ENCODE measurements around the gene GRIK3. TPM values are rescaled to one million over a fixed set of nuclear protein-coding genes. Genes with fewer than 3 reads are reported as not detected.

The GRIK3 gene
- total RNA-seq, 1 experiment from 2014 or later: 5.5 TPM

DNA sequence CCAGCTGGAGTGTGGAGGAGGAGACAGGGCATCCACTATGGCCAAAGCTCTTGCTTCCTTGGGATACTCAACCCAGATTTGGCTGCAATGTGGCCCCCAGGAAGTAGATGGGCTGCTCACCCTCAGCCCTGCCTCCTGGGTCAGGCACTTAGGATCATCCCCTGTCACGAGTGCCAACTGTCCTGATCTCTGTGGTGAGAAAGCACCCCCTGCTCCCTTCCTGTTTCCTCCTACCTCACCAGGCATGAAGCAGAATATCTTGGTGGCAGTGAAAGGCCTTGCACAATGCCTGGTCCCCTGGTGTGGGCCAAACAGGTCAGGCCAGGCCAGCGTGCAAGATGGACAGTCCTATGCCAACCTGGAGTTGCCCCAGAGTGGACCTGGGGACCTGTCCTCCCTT, 211.7 kb downstream of the GRIK3 start (continued):
- no peak for TF ChIP-seq NFYB (CRISPR knock-in tag; conservative IDR thresholded peaks at IDR 0.05; ENCODE audit: low read depth)
- no peak for TF ChIP-seq ZBTB21 (CRISPR knock-in tag; IDR thresholded peaks at IDR 0.05; ENCODE audit: borderline replicate concordance)
- TF ChIP-seq ATF1 (CRISPR knock-in tag; IDR thresholded peaks at IDR 0.05): no peak

DNA sequence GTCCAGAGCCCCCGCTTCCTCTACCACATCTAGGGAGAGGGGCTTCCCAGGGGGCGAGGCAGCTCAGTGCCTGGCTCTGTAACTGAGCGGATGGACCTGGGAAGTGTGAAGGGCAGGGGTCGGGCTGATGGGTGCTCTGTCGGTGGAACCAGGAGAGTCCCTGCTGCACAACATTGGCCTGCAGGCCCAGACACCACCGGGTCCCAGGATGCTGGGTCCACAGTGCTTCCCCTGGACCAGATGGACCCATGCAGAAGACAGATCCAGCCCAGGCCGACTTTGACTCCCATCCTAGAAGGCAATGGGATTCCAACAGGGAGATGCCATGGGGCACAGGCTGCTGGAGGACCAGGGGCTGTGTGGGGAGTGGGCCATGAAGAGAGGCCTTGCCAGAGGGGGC, 212.9 kb downstream of the GRIK3 start:
- DNase-seq (ENCODE audit: low spot score) (no peak), ATAC-seq (no peak)
- ChIA-PET POLR2A (no interaction called here), CTCF (no interaction called here)
- peaks cover 23% of the 10 kb centered on the region for H3K4me1 Mint-ChIP-seq
- peaks cover 4% of the 10 kb centered on the region; the same call in 1 of the 2 replicates for H3K27me3 Mint-ChIP-seq (ENCODE audit: low read depth)
- H3K36me3 Mint-ChIP-seq: no peaks in the 10 kb centered on the region
- H3K9me3 Mint-ChIP-seq: no peaks in the 10 kb centered on the region
- no peak overlapping the region for H3K4me3 Mint-ChIP-seq
- no peak overlapping the region for H3K27ac Mint-ChIP-seq
- no peak for TF ChIP-seq ETV6 (CRISPR knock-in tag; IDR thresholded peaks at IDR 0.05)
- TF ChIP-seq, protein P1, sequence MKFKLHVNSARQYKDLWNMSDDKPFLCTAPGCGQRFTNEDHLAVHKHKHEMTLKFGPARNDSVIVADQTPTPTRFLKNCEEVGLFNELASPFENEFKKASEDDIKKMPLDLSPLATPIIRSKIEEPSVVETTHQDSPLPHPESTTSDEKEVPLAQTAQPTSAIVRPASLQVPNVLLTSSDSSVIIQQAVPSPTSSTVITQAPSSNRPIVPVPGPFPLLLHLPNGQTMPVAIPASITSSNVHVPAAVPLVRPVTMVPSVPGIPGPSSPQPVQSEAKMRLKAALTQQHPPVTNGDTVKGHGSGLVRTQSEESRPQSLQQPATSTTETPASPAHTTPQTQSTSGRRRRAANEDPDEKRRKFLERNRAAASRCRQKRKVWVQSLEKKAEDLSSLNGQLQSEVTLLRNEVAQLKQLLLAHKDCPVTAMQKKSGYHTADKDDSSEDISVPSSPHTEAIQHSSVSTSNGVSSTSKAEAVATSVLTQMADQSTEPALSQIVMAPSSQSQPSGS (CRISPR knock-in tag; IDR thresholded peaks at IDR 0.05; ENCODE audit: borderline replicate concordance, low read depth): no peak
- TF ChIP-seq TCF7 (CRISPR knock-in tag; IDR thresholded peaks at IDR 0.05; ENCODE audit: low read depth): no peak
- TF ChIP-seq, protein P2, sequence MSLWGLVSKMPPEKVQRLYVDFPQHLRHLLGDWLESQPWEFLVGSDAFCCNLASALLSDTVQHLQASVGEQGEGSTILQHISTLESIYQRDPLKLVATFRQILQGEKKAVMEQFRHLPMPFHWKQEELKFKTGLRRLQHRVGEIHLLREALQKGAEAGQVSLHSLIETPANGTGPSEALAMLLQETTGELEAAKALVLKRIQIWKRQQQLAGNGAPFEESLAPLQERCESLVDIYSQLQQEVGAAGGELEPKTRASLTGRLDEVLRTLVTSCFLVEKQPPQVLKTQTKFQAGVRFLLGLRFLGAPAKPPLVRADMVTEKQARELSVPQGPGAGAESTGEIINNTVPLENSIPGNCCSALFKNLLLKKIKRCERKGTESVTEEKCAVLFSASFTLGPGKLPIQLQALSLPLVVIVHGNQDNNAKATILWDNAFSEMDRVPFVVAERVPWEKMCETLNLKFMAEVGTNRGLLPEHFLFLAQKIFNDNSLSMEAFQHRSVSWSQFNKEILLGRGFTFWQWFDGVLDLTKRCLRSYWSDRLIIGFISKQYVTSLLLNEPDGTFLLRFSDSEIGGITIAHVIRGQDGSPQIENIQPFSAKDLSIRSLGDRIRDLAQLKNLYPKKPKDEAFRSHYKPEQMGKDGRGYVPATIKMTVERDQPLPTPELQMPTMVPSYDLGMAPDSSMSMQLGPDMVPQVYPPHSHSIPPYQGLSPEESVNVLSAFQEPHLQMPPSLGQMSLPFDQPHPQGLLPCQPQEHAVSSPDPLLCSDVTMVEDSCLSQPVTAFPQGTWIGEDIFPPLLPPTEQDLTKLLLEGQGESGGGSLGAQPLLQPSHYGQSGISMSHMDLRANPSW (CRISPR knock-in tag; conservative IDR thresholded peaks at IDR 0.05; ENCODE audit: low read depth): no peak
- TF ChIP-seq, protein P3, sequence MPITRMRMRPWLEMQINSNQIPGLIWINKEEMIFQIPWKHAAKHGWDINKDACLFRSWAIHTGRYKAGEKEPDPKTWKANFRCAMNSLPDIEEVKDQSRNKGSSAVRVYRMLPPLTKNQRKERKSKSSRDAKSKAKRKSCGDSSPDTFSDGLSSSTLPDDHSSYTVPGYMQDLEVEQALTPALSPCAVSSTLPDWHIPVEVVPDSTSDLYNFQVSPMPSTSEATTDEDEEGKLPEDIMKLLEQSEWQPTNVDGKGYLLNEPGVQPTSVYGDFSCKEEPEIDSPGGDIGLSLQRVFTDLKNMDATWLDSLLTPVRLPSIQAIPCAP (CRISPR knock-in tag; IDR thresholded peaks at IDR 0.05): no peak
- no peak for TF ChIP-seq GTF2I (CRISPR knock-in tag; conservative IDR thresholded peaks at IDR 0.05)
- TF ChIP-seq NR3C1 (CRISPR knock-in tag; conservative IDR thresholded peaks at IDR 0.05; ENCODE audit: low read depth): no peak
- no peak for TF ChIP-seq ZBTB21 (CRISPR knock-in tag; IDR thresholded peaks at IDR 0.05; ENCODE audit: borderline replicate concordance)
- TF ChIP-seq, protein P4, sequence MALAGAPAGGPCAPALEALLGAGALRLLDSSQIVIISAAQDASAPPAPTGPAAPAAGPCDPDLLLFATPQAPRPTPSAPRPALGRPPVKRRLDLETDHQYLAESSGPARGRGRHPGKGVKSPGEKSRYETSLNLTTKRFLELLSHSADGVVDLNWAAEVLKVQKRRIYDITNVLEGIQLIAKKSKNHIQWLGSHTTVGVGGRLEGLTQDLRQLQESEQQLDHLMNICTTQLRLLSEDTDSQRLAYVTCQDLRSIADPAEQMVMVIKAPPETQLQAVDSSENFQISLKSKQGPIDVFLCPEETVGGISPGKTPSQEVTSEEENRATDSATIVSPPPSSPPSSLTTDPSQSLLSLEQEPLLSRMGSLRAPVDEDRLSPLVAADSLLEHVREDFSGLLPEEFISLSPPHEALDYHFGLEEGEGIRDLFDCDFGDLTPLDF (CRISPR knock-in tag; IDR thresholded peaks at IDR 0.05): no peak
- TF ChIP-seq JUN (CRISPR knock-in tag; IDR thresholded peaks at IDR 0.05): no peak
- no peak for TF ChIP-seq ZNF423 (CRISPR knock-in tag; IDR thresholded peaks at IDR 0.05)
- TF ChIP-seq, protein P5, sequence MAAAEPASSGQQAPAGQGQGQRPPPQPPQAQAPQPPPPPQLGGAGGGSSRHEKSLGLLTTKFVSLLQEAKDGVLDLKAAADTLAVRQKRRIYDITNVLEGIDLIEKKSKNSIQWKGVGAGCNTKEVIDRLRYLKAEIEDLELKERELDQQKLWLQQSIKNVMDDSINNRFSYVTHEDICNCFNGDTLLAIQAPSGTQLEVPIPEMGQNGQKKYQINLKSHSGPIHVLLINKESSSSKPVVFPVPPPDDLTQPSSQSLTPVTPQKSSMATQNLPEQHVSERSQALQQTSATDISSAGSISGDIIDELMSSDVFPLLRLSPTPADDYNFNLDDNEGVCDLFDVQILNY (CRISPR knock-in tag; IDR thresholded peaks at IDR 0.05): no peak
- TF ChIP-seq NR1H2 (CRISPR knock-in tag; IDR thresholded peaks at IDR 0.05): no peak
- TF ChIP-seq, protein P6, sequence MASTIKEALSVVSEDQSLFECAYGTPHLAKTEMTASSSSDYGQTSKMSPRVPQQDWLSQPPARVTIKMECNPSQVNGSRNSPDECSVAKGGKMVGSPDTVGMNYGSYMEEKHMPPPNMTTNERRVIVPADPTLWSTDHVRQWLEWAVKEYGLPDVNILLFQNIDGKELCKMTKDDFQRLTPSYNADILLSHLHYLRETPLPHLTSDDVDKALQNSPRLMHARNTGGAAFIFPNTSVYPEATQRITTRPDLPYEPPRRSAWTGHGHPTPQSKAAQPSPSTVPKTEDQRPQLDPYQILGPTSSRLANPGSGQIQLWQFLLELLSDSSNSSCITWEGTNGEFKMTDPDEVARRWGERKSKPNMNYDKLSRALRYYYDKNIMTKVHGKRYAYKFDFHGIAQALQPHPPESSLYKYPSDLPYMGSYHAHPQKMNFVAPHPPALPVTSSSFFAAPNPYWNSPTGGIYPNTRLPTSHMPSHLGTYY (CRISPR knock-in tag; IDR thresholded peaks at IDR 0.05): no peak
- TF ChIP-seq, protein P7, sequence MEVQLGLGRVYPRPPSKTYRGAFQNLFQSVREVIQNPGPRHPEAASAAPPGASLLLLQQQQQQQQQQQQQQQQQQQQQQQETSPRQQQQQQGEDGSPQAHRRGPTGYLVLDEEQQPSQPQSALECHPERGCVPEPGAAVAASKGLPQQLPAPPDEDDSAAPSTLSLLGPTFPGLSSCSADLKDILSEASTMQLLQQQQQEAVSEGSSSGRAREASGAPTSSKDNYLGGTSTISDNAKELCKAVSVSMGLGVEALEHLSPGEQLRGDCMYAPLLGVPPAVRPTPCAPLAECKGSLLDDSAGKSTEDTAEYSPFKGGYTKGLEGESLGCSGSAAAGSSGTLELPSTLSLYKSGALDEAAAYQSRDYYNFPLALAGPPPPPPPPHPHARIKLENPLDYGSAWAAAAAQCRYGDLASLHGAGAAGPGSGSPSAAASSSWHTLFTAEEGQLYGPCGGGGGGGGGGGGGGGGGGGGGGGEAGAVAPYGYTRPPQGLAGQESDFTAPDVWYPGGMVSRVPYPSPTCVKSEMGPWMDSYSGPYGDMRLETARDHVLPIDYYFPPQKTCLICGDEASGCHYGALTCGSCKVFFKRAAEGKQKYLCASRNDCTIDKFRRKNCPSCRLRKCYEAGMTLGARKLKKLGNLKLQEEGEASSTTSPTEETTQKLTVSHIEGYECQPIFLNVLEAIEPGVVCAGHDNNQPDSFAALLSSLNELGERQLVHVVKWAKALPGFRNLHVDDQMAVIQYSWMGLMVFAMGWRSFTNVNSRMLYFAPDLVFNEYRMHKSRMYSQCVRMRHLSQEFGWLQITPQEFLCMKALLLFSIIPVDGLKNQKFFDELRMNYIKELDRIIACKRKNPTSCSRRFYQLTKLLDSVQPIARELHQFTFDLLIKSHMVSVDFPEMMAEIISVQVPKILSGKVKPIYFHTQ (CRISPR knock-in tag; IDR thresholded peaks at IDR 0.05): no peak
- TF ChIP-seq, protein P8, sequence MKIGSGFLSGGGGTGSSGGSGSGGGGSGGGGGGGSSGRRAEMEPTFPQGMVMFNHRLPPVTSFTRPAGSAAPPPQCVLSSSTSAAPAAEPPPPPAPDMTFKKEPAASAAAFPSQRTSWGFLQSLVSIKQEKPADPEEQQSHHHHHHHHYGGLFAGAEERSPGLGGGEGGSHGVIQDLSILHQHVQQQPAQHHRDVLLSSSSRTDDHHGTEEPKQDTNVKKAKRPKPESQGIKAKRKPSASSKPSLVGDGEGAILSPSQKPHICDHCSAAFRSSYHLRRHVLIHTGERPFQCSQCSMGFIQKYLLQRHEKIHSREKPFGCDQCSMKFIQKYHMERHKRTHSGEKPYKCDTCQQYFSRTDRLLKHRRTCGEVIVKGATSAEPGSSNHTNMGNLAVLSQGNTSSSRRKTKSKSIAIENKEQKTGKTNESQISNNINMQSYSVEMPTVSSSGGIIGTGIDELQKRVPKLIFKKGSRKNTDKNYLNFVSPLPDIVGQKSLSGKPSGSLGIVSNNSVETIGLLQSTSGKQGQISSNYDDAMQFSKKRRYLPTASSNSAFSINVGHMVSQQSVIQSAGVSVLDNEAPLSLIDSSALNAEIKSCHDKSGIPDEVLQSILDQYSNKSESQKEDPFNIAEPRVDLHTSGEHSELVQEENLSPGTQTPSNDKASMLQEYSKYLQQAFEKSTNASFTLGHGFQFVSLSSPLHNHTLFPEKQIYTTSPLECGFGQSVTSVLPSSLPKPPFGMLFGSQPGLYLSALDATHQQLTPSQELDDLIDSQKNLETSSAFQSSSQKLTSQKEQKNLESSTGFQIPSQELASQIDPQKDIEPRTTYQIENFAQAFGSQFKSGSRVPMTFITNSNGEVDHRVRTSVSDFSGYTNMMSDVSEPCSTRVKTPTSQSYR (CRISPR knock-in tag; IDR thresholded peaks at IDR 0.05): no peak
- TF ChIP-seq, protein P9, sequence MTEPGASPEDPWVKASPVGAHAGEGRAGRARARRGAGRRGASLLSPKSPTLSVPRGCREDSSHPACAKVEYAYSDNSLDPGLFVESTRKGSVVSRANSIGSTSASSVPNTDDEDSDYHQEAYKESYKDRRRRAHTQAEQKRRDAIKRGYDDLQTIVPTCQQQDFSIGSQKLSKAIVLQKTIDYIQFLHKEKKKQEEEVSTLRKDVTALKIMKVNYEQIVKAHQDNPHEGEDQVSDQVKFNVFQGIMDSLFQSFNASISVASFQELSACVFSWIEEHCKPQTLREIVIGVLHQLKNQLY (CRISPR knock-in tag; IDR thresholded peaks at IDR 0.05): no peak
- TF ChIP-seq MXD4 (CRISPR knock-in tag; IDR thresholded peaks at IDR 0.05; ENCODE audit: borderline replicate concordance): no peak

Data from WTC11 (cell line).